GM12892 (cell line): ENCODE data around the gene DEFB113.

Source experiments
- POLR2A ChIP-seq: IDR thresholded peaks from 2 replicates; pipeline ENCODE4 v1.6.1; 2011; ENCODE audit warnings: low read depth, low read length, control low read depth
- POLR2AphosphoS5 ChIP-seq: IDR thresholded peaks from 2 replicates; pipeline ENCODE4 v1.6.1; 2011; ENCODE audit warnings: low read depth, low read length, control low read depth
- TAF1 ChIP-seq: IDR thresholded peaks from 2 replicates; pipeline ENCODE4 v1.6.1; 2011; ENCODE audit warnings: low read depth, mild to moderate bottlenecking, control low read depth, low read length, borderline replicate concordance

GRCh38 chr6:50003139-50003538, 33.7 kb upstream of the DEFB113 start:
- TF ChIP-seq POLR2A (no peak), TAF1 (no peak), POLR2AphosphoS5 (no peak)
